GM21390 (cell line): ENCODE measurements around the gene NLGN1.

Experiments
- ATAC-seq: cut with Tn5 transposase; IDR thresholded peaks from one replicate; pipeline ENCODE4 v1.9.1; 2021; ENCODE audit not compliant: unreplicated experiment

NLGN1 gene

GRCh38 chr3:174061162-174061561, 663.6 kb downstream of the NLGN1 start:
- no peak for ATAC-seq

GRCh38 chr3:174061731-174062130, 664.2 kb downstream of the NLGN1 start:
- no peak for ATAC-seq

GRCh38 chr3:174062923-174063322, 665.4 kb downstream of the NLGN1 start:
- ATAC-seq = no peak

- no peak for ATAC-seq
Observed at GRCh38 chr3:174068035-174068434, 670.5 kb downstream of the NLGN1 start.

- ATAC-seq = no peak
Observed at GRCh38 chr3:174072675-174073074, 675.1 kb downstream of the NLGN1 start.

GRCh38 chr3:174083706-174084105, 686.2 kb downstream of the NLGN1 start:
- ATAC-seq = no peak

GRCh38 chr3:174089592-174089991, 692.0 kb downstream of the NLGN1 start:
- no peak for ATAC-seq

GRCh38 chr3:174094669-174095068, 697.1 kb downstream of the NLGN1 start:
- no peak for ATAC-seq

- no peak for ATAC-seq
Observed at GRCh38 chr3:174097686-174098085, 700.1 kb downstream of the NLGN1 start.

GRCh38 chr3:174098746-174099145, 701.2 kb downstream of the NLGN1 start:
- no peak for ATAC-seq

- ATAC-seq = no peak
Observed at GRCh38 chr3:174099724-174100123, 702.2 kb downstream of the NLGN1 start.

- ATAC-seq = peak; percentile 15
Observed at GRCh38 chr3:174100744-174101143, 703.2 kb downstream of the NLGN1 start.

GRCh38 chr3:174101244-174101643, 703.7 kb downstream of the NLGN1 start:
- peak; percentile 79 for ATAC-seq

- no peak for ATAC-seq
Observed at GRCh38 chr3:174102274-174102673, 704.7 kb downstream of the NLGN1 start.

- ATAC-seq = no peak
Observed at GRCh38 chr3:174102866-174103265, 705.3 kb downstream of the NLGN1 start.

GRCh38 chr3:174110761-174111160, 713.2 kb downstream of the NLGN1 start:
- ATAC-seq = no peak

- no peak for ATAC-seq
Observed at GRCh38 chr3:174111776-174112175, 714.2 kb downstream of the NLGN1 start.

GRCh38 chr3:174116421-174116820, 718.9 kb downstream of the NLGN1 start:
- ATAC-seq = no peak

GRCh38 chr3:174120997-174121396, 723.5 kb downstream of the NLGN1 start:
- no peak for ATAC-seq

GRCh38 chr3:174122411-174122810, 724.9 kb downstream of the NLGN1 start:
- no peak for ATAC-seq

GRCh38 chr3:174125267-174125824, 727.8 kb downstream of the NLGN1 start:
- ATAC-seq = no peak

GRCh38 chr3:174126990-174127758, 729.6 kb downstream of the NLGN1 start:
- no peak for ATAC-seq

GRCh38 chr3:174132006-174132405, 734.5 kb downstream of the NLGN1 start:
- no peak for ATAC-seq
